Activated CD8-positive, alpha-beta T cell treated with anti-CD3 and anti-CD28 coated beads for 36 hours (primary cell): ENCODE results near the gene LEF1. TPM values are rescaled to one million over a fixed set of nuclear protein-coding genes. Genes with fewer than 3 reads are reported as not detected.
A peak's percentile ranks its signal among the peaks of the same experiment; 100 is the strongest.

ENCODE experiments used
- ATAC-seq: fragments of 200-7000 bp; cut with Tn5 transposase; one replicate; pipeline ENCODE4 v1.10.0; 2021; ENCODE audit warnings: mild to moderate bottlenecking, moderate library complexity
- CTCF ChIA-PET: fragments of 350-600 bp; sonication (Branson Sonifier 250); formaldehyde crosslinking; loops from one replicate; lab custom pipeline; 2021; ENCODE audit warnings: antibody characterized with exemption; lab: Charles Lee
- POLR2A ChIA-PET: fragments of 350-600 bp; sonication (Branson Sonifier 250); formaldehyde crosslinking; loops from one replicate; lab custom pipeline; 2021; ENCODE audit warnings: antibody characterized with exemption; lab: Charles Lee
- DNase-seq: peaks from one replicate; pipeline ENCODE4 v3.0.0-alpha.2; 2020
- H3K27ac Mint-ChIP-seq: one replicate; pipeline ENCODE4 v1.8.0; 2021; ENCODE audit warnings: mild to moderate bottlenecking, mixed read lengths
- H3K27me3 Mint-ChIP-seq: one replicate; pipeline ENCODE4 v1.8.0; 2021; ENCODE audit warnings: mixed read lengths
- H3K36me3 Mint-ChIP-seq: one replicate; pipeline ENCODE4 v1.8.0; 2021; ENCODE audit warnings: low read depth, mixed read lengths
- H3K4me1 Mint-ChIP-seq: one replicate; pipeline ENCODE4 v1.8.0; 2021; ENCODE audit warnings: low read depth, mixed read lengths
- H3K4me3 Mint-ChIP-seq: one replicate; pipeline ENCODE4 v1.8.0; 2021; ENCODE audit warnings: mild to moderate bottlenecking, moderate library complexity, mixed read lengths
- H3K9me3 Mint-ChIP-seq: one replicate; pipeline ENCODE4 v1.8.0; 2021; ENCODE audit warnings: mixed read lengths
- CTCF ChIP-seq: fragments of 200-600 bp; IDR thresholded peaks from one replicate; pipeline ENCODE4 v1.8.0; 2022; ENCODE audit warnings: antibody characterized with exemption, mild to moderate bottlenecking
- intact Hi-C: fragments of 100-400 bp; cut with micrococcal nuclease; formaldehyde crosslinking; loops from one replicate; pipeline ENCODE4 v1.10.0; 2022
- total RNA-seq, 2 experiments: library from RNA; stranded (reverse); gene quantifications; one replicate each; pipeline ENCODE4 v1.2.3, GENCODE V29; 2021

LEF1 gene
- total RNA-seq, 2 experiments from 2014 or later: 178 to 182 TPM

DNA sequence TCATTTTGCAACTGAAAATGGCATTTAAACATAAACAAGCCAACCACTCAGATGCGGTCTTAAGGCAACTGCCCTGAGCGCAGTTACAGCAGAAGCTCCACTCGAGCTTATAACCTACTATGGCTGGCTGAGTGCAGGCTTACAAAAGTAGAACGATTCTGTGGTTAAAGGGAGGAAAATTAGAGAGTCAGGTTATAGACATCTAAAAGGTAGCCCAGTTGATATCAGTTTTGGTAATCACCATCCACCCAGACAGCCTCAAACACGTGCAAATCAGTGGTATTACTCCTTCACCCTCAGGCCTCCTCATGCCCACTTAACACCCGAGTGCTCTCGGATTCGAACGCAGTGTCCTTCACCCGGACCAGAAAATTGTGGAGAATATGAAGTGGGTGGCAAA is 3.1 kb downstream of the LEF1 start:
- intact Hi-C loops: loop anchor here (5.0 kb wide), 3 partner anchors 58 to 407 kb away; no protein-coding TSS in a partner anchor
- H3K4me3 Mint-ChIP-seq: peak overlapping the region; percentile 87
- ChIA-PET CTCF (interaction anchor here (1.1 to 7.0 kb wide), 3 partner anchors 135 to 407 kb away, joined by 3 to 33 read pairs (median 3); no protein-coding TSS in a partner anchor), POLR2A (interaction anchor here (1.0 to 4.3 kb wide), 7 partner anchors 8 to 455 kb away, joined by 3 to 25 read pairs (median 6); partner anchors contain the start of gene RPL34)
- H3K4me1 Mint-ChIP-seq: peaks cover 31% of the 10 kb centered on the region
- ATAC-seq (peak; percentile 5), DNase-seq (peak; percentile 52)
- peaks cover 7% of the 10 kb centered on the region for H3K27me3 Mint-ChIP-seq
- no peak for TF ChIP-seq CTCF
- H3K9me3 Mint-ChIP-seq: no peaks in the 10 kb centered on the region
- peaks cover 48% of the 10 kb centered on the region for H3K36me3 Mint-ChIP-seq
- peak overlapping the region; percentile 84 for H3K27ac Mint-ChIP-seq

DNA sequence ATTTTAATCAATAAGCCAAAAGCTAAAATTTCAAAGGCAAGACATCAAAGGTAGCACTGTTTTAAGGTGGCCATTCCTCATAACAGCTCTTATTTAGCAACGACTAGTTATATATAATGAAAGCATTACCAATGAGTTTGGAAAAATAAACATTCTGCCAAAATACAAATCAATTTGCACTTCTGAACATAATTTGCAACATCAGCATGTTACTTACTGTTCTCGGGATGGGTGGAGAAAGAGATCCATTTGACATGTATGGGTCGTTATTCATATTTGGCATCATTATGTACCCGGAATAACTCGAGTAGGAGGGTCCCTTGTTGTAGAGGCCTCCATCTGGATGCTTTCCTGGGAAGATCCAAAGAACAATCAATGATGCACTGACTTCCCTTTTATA is 5.4 kb downstream of the LEF1 start:
- peaks cover 38% of the 10 kb centered on the region for H3K4me1 Mint-ChIP-seq
- DNase-seq (no peak), ATAC-seq (no peak)
- H3K9me3 Mint-ChIP-seq: no peaks in the 10 kb centered on the region
- ChIA-PET POLR2A (interaction anchor here (0.9 to 2.4 kb wide), 4 partner anchors 11 to 56 kb away, joined by 3 to 8 read pairs (median 4); no protein-coding TSS in a partner anchor), CTCF (interaction anchor here (0.7 to 1.8 kb wide), 9 partner anchors 12 to 144 kb away, joined by 3 to 7 read pairs (median 4); no protein-coding TSS in a partner anchor)
- intact Hi-C loops: no loop called here
- no peak for TF ChIP-seq CTCF
- H3K36me3 Mint-ChIP-seq: peaks cover 64% of the 10 kb centered on the region
- H3K4me3 Mint-ChIP-seq: peak overlapping the region; percentile 87
- peak overlapping the region; percentile 86 for H3K27ac Mint-ChIP-seq
- H3K27me3 Mint-ChIP-seq: peaks cover 1% of the 10 kb centered on the region

GRCh38 chr4:108160741-108161352 is 7.9 kb downstream of the LEF1 start:
- Mint-ChIP-seq H3K4me1 (peaks cover 55% of the 10 kb centered on the region), H3K27ac (peak overlapping the region; percentile 77), H3K27me3 (no peaks in the 10 kb centered on the region), H3K36me3 (peaks cover 66% of the 10 kb centered on the region), H3K9me3 (no peaks in the 10 kb centered on the region), H3K4me3 (peak overlapping the region; percentile 87)
- POLR2A ChIA-PET: interaction anchor here (0.6 to 2.1 kb wide), 4 partner anchors 9 to 460 kb away, joined by 3 to 9 read pairs (median 4); partner anchors contain the start of gene RPL34
- CTCF ChIA-PET: interaction anchor here (1.0 to 5.0 kb wide), 4 partner anchors 12 to 131 kb away, joined by 3 to 28 read pairs (median 3); no protein-coding TSS in a partner anchor
- no peak for TF ChIP-seq CTCF
- intact Hi-C loops: no loop called here
- peak; percentile 50 for ATAC-seq
- DNase-seq: peak; percentile 19

DNA sequence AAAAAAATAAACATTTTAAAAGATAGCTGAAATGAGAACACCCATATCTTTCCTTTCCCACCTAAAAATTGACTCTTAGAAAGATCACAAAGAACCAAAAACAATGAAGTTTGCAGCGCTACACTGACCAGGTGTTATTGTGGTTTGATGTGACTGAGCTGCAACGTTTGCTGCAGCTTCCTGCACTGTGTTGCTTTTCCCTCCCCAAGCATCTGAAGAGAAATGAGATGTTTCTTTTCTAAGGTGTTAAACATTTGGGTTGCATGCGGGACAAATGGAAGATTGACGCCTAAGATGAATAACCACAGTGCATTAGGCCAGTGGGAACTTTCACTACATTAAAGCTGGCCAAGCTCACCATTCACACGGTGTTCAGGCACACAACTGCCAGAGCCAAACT is 8.9 kb downstream of the LEF1 start:
- DNase-seq: peak; percentile 34
- H3K36me3 Mint-ChIP-seq: peaks cover 66% of the 10 kb centered on the region
- peak overlapping the region; percentile 77 for H3K27ac Mint-ChIP-seq

More for the DNA sequence above, 8.9 kb downstream of the LEF1 start:
- POLR2A ChIA-PET: interaction anchor here (0.8 to 3.7 kb wide), 8 partner anchors 7 to 466 kb away, joined by 3 to 25 read pairs (median 4); partner anchors contain the start of gene LEF1
- Mint-ChIP-seq H3K4me3 (peak overlapping the region; percentile 87), H3K4me1 (peaks cover 63% of the 10 kb centered on the region), H3K9me3 (no peaks in the 10 kb centered on the region), H3K27me3 (no peaks in the 10 kb centered on the region)
- intact Hi-C loops: no loop called here
- TF ChIP-seq CTCF: no peak
- ATAC-seq: peak; percentile 25
- CTCF ChIA-PET: interaction anchor here (0.8 to 5.0 kb wide), 13 partner anchors 9 to 141 kb away, joined by 3 to 28 read pairs (median 4); no protein-coding TSS in a partner anchor
